ENCODE measurements around the gene SLC30A5. TPM values are rescaled to one million over a fixed set of nuclear protein-coding genes. Genes with fewer than 3 reads are reported as not detected.
"Not testable (repeated sequence)": the region's sequence is repeated elsewhere in the genome, so short reads cannot be mapped to it uniquely, and the experiment has no call there.

SLC30A5 gene
- polyA plus RNA-seq, 3 donors: 70.2 to 76.5 (median 73.5) TPM

DNA sequence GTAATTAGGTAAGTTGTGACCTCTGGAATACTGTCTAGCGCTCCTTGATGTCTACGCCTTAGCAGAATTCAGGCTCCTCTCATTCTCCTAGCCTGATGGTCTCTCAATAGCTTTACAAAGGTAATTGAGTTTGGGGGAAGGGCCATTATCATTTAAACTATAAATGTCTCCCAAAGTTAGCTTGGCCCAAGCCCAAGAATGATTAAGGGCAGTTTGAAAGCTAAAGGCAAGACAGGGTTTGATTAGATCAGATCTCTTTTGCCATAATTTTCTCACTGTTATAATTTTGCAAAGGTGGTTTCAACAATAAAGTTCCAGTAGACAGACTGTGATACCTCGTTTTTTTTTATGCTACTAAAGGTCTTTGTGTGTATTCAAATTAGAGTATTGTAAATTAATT lies 3.7 kb upstream of the SLC30A5 start:
- no peak for DNase-seq

DNA sequence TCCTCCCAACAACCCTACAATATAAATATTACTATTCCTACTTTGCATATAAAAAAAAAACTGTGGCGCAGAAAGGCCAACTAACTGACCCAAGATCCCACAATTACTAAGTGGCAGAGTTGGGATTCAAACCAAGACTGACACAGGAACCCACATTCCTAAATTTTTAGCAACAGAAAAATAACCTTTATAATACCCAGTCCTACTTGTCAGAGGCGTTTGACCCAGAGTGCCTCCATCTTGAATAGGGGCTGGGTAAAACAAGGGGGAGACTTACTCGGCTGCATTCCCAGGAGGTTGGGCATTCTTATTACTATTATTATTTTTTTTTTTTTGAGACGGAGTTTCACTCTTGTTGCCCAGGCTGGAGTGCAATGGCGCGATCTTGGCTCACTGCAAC lies 2.0 kb upstream of the SLC30A5 start:
- DNase-seq: no peak

GRCh38 chr5:69092969-69093368 lies 845 bp upstream of the SLC30A5 start:
- DNase-seq: no peak

DNA sequence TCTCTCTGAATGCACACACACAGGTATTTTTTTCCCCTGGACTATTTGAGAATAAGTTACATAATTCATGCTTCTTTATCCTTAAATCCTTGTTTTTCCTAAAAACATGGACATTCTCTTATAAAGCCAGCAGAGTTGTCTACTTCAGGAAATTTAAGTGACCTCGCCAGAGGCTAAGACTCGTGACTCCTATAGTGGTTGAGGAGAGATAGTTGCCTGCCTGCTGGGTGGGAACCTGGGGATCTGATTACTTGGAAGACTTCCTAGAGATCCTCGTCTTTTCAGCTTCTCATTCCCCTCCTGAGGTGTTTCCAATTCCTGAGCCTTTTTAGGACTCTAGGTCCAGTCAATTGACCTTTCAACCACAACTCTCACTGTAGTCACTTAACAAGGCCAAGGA lies 5.5 kb downstream of the SLC30A5 start:
- DNase-seq: no peak

- DNase-seq: no peak
These were observed 9.7 kb downstream of the SLC30A5 start for GRCh38 chr5:69103521-69103920.

- no peak for DNase-seq
These were observed 12.4 kb downstream of the SLC30A5 start for GRCh38 chr5:69105996-69106906.

DNA sequence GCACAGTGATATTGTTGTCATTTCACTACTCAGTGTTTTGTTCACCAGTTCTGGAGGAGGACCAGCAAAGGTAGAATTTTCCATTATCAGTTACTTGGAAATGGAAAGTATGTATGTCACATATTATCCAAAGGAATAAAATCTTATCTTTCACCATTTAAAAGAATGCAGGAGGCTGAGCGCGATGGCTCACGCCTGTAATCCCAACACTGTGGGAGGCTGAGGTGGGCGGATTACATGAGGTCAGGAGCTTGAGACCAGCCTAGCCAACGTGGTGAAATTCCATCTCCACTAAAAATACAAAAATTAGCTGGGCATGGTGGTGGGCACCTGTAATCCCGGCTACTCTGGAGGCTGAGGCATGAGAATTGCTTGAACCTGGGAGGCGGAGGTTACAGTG lies 14.6 kb downstream of the SLC30A5 start:
- DNase-seq: not testable (repeated sequence)

- DNase-seq: no peak
These were observed 20.0 kb downstream of the SLC30A5 start for GRCh38 chr5:69113851-69114250.

- DNase-seq: no peak
These were observed 21.7 kb downstream of the SLC30A5 start for GRCh38 chr5:69115526-69115925.

DNA sequence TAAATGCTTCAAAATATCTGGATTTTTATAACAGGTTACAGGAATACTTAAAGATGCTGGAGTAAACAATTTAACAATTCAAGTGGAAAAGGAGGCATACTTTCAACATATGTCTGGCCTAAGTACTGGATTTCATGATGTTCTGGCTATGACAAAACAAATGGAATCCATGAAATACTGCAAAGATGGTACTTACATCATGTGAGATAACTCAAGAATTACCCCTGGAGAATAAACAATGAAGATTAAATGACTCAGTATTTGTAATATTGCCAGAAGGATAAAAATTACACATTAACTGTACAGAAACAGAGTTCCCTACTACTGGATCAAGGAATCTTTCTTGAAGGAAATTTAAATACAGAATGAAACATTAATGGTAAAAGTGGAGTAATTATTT lies 35.6 kb downstream of the SLC30A5 start:
- DNase-seq: no peak

DNA sequence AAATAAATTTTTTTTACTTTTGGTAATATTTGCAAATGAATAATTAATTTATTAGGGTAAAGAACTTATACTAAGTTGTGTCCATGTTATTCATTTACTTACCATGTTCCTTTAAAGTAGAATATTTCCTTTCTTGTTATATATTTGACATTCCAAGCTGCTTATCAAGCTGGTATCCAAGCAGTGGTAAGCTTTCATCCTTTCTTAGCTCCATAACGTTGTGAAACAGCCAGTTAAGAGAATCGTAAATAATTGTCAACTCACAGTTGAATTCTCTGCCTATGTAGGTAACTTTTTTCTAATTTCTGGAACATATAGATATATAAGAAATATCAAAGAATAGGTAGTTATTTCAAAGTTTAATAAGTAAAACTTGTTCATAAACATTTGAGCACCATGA lies 36.4 kb downstream of the SLC30A5 start:
- no peak for DNase-seq

DNA sequence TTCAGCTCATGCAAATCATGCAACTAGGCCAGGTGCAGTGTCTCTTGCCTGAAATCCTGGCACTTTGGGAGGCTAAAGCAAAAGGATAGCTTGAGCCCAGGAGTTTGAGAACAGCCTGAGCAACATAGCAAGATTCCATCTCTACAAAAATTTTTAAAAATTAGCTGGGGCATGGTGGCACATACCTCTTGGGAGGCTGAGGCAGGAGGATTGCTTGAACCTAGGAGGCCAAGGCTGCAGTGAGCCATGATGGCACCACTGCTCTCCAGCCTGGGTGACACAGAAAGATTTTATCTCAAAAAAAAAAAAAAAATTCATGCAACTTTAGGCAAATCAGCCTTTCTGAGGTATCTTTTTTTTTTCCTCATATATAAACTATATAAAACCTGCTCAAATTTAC lies 37.5 kb downstream of the SLC30A5 start:
- DNase-seq: no peak

DNA sequence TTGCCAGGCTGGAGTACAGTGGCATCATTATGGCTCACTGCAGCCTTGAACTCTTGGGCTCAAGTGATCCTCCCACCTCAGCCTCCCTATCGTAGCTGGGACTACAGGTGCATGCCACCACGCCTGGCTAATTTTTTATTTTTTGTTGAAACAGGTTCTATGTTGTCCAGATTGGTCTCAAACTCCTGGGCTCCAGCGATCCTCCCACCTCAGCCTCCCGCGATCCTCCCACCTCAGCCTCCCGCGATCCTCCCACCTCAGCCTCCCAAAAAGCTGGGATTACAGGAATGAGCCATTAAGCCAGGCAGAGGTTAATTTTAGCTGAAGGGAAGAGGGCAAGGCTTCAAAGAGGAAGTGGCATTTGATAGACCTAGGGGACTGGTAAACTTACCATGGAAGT lies 40.3 kb downstream of the SLC30A5 start:
- DNase-seq: no peak

DNA sequence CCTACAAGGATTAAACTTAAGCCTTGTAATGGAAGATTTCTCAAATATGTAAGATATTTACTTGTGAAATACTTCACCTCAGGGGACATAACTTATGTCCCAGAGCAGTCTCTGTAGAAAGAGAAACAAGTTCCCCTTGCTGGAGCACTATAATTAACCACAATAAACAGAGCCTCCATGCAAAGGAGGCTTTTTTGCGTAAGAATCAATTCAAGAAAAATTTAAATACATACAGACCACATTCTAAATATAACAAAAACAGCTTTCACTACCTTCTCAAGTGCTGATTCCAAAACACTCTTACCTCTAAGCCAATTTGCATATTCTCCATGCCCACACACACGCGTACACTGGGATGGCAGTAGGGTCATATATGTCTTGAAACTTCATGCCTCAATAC lies 42.5 kb downstream of the SLC30A5 start:
- no peak for DNase-seq

DNA sequence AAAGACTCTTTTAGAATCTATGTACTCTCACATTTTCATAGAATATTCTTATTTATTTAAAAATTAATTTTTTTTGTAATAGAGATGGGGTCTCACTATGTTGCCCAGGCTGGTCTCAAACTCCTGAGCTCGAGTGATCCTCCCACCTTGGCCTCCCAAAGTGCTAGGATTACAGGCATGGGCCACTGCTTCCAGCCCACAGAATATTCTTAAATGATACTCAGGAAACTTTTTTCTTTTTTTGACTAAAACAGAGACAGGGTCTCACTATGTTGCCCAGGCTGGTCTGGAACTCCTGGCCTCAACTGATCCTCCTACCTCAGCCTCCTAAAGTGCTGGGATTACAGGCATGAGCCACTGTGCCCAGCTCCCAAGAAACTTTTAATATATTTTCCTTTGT lies 43.4 kb downstream of the SLC30A5 start:
- DNase-seq: not testable (repeated sequence)

DNA sequence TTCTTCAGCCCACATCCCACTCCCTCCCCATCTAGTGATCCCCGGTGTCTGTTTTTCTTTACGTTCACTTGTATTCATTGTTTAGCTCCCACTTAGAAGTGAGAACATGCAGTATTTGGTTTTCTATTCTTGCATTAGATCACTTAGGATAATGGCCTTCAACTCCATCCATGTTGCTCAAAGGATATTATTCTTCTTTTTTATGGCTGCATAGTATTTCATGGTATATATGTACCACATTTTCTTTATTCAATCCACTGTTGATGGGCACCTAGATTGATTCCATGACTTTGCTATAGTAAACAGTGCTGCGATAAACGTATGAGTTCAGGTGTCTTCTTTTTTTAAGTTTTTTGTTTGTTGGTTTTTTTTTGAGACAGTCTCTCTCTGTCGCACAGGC lies 44.0 kb downstream of the SLC30A5 start:
- DNase-seq: no peak

DNA sequence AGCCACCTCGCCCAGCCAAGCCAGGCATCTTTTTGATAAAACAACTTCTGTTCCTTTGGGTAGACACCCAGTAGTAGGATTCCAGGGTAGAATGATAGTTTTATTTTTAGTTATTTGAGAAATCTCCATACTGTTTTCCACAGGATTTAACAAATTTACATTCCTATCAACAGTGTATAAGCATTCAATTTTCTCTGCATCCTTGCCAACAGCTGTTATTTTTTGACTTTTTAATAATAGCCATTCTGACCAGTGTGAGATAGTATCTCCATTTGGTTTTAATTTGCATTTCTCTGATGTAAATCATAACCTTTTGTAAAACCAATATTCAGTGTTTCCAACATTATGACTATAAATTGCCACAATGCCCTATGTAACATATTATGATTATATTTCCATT lies 45.0 kb downstream of the SLC30A5 start:
- DNase-seq: no peak

GRCh38 chr5:69140239-69140638 lies 46.4 kb downstream of the SLC30A5 start:
- not testable (repeated sequence) for DNase-seq

- DNase-seq: no peak
These were observed 47.0 kb downstream of the SLC30A5 start for GRCh38 chr5:69140827-69141226.

DNA sequence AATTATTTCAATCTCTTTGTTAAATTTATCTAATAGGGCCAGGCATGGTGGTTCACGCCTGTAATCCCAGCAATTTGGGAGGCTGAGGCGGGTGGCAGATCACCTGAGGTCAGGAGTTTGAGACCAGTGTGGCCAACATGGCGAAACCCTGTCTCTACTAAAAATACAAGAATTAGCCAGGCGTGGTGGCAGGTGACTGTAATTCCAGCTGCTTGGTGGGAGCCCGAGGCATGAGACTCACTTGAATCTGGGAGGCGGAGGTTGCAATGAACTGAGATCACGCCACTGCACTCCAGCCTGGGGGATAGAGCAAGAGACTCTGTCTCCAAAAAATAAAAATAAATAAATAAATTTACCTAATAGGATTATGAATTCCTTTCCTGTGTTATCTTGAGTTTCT lies 54.8 kb downstream of the SLC30A5 start:
- DNase-seq: not testable (repeated sequence)

DNA sequence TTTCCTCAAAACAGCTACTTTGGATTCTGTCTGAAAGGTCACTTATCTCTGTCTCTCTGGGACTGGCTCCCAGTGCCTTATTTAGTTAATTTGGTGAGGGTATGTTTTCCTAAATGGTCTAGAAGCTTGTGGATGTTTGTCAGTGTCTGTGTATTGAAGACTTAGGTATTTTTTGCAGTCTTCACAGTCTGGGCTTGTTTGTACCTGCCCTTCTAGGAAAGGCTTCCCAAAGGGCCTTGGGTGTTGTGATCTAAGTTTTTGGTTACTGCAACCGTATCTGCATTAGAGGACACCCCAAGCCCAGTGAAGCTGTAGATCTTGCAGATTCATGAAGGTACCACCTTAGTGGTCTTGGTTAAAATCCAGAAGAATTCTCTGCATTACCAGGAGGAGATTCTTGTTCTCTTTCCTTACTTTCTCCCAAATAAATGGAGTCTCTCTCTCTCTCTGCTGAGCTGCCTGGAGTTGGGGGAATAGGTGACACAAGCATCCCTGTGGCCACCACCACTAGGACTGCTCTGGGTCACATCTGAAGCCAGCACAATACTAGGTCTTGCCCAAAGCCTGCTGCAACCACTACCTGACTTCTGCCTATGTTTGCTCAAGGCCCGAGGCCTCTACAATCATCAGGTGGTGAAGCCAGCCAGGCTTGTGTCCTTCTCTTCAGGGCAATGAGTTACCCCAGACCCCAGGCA lies 55.3 kb downstream of the SLC30A5 start:
- no peak for DNase-seq

- DNase-seq: no peak
These were observed 55.8 kb downstream of the SLC30A5 start for GRCh38 chr5:69149676-69150010.

DNA sequence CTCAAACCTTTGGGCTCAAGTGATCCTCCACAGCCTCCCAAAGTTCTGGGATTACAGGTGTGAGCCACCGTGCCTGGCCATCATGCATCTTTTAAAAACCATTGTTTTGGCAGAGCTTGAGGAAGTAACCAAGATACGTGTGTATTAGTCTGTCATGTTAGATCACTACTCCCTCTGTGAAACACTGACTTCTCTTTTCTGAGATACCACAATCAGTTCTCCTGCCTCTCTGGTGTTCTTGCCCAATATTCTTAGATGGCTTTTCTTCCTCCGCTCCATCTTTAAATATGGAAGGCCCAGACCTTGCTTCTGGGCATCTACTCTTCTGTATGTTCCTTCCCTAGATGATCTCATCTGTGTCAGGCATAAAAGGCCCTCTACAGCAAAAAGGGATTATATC lies 58.9 kb downstream of the SLC30A5 start:
- no peak for DNase-seq

- no peak for DNase-seq
These were observed 62.6 kb downstream of the SLC30A5 start for GRCh38 chr5:69156456-69156855.
